ENCODE data around the gene ZNF576.
"Not testable (repeated sequence)": the region's sequence is repeated elsewhere in the genome, so short reads cannot be mapped to it uniquely, and the experiment has no call there.

Gene ZNF576

GRCh38 chr19:43644181-43644580, 47.8 kb downstream of the ZNF576 start:
- Histone ChIP-seq H3K4me1 (no peaks in the 10 kb centered on the region), H3K27ac (no peak overlapping the region), H3K4me2 (ENCODE audit: low read length) (no peak overlapping the region), H3K9me3 (ENCODE audit: control insufficient read depth, low read length) (no peaks in the 10 kb centered on the region), H3K79me2 (no peaks in the 10 kb centered on the region), H3K27me3 (ENCODE audit: control insufficient read depth, insufficient read depth, low read length) (no peaks in the 10 kb centered on the region), H2AFZ (no peak overlapping the region), H3K9ac (no peak overlapping the region), H3K4me3 (ENCODE audit: low read depth, low read length) (no peak overlapping the region), H3K36me3 (ENCODE audit: control insufficient read depth, insufficient read depth, low read length) (no peaks in the 10 kb centered on the region)
- TF ChIP-seq, protein P1, sequence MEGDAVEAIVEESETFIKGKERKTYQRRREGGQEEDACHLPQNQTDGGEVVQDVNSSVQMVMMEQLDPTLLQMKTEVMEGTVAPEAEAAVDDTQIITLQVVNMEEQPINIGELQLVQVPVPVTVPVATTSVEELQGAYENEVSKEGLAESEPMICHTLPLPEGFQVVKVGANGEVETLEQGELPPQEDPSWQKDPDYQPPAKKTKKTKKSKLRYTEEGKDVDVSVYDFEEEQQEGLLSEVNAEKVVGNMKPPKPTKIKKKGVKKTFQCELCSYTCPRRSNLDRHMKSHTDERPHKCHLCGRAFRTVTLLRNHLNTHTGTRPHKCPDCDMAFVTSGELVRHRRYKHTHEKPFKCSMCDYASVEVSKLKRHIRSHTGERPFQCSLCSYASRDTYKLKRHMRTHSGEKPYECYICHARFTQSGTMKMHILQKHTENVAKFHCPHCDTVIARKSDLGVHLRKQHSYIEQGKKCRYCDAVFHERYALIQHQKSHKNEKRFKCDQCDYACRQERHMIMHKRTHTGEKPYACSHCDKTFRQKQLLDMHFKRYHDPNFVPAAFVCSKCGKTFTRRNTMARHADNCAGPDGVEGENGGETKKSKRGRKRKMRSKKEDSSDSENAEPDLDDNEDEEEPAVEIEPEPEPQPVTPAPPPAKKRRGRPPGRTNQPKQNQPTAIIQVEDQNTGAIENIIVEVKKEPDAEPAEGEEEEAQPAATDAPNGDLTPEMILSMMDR (IDR thresholded peaks at IDR 0.05), result no peak

GRCh38 chr19:43648633-43649032, 52.2 kb downstream of the ZNF576 start:
- TF ChIP-seq, protein P1 (IDR thresholded peaks at IDR 0.05), result no peak
- H3K27ac ChIP-seq, result no peak overlapping the region
- H3K9ac ChIP-seq, result no peak overlapping the region
- no peaks in the 10 kb centered on the region for H3K27me3 ChIP-seq (ENCODE audit: control insufficient read depth, insufficient read depth, low read length)
- no peak overlapping the region for H3K4me2 ChIP-seq (ENCODE audit: low read length)
- no peak overlapping the region for H3K4me3 ChIP-seq (ENCODE audit: low read depth, low read length)
- no peaks in the 10 kb centered on the region for H3K79me2 ChIP-seq
- no peaks in the 10 kb centered on the region for H3K36me3 ChIP-seq (ENCODE audit: control insufficient read depth, insufficient read depth, low read length)
- no peaks in the 10 kb centered on the region for H3K4me1 ChIP-seq
- H3K9me3 ChIP-seq (ENCODE audit: control insufficient read depth, low read length), result no peaks in the 10 kb centered on the region
- H2AFZ ChIP-seq, result no peak overlapping the region

DNA sequence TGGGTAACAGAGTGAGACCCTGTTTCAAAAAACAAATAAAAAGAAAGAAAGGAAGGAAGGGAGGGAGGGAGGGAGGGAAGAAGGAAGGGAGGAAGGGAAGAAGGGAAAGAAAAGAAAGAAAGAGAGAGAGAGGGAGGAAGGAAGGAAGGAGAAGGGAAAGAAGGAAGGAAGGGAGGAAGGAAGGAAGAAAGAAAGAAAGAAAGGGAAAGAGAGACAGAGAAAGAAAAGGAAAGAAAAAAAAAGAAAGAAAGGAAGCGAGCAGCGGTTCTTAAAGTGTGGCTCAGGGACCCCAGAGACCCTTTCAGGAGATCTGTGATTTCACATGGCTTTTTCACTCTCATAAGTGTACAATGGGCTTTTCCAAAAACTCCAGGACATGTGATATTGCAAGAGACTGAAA, 53.1 kb downstream of the ZNF576 start:
- no peaks in the 10 kb centered on the region for H3K79me2 ChIP-seq
- H3K9ac ChIP-seq, result no peak overlapping the region
- H3K4me3 ChIP-seq (ENCODE audit: low read depth, low read length), result no peak overlapping the region
- H3K4me2 ChIP-seq (ENCODE audit: low read length), result no peak overlapping the region
- no peaks in the 10 kb centered on the region for H3K36me3 ChIP-seq (ENCODE audit: control insufficient read depth, insufficient read depth, low read length)
- H3K27ac ChIP-seq, result no peak overlapping the region
- H3K27me3 ChIP-seq (ENCODE audit: control insufficient read depth, insufficient read depth, low read length), result no peaks in the 10 kb centered on the region
- H3K4me1 ChIP-seq, result no peaks in the 10 kb centered on the region
- TF ChIP-seq, protein P1 (IDR thresholded peaks at IDR 0.05), result no peak
- no peaks in the 10 kb centered on the region for H3K9me3 ChIP-seq (ENCODE audit: control insufficient read depth, low read length)
- no peak overlapping the region for H2AFZ ChIP-seq

DNA sequence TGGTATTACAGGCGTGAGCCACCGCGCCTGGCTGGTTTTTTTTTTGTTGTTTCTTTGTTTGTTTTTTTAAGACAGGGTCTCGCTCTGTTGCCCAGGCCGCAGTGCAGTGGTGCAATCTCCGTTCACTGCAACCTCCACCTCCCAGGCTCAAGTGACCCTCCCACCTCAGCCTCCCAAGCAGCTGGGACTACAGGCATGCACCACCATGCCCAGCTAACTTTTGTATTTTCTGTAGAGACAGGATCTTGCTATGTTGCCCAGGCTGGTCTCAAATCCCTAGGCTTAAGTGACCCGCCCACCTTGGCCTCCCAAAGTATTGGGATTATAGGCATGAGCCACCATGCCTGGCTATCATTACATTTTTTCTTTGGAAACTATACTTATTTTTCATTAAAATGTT, 53.9 kb downstream of the ZNF576 start:
- H3K36me3 ChIP-seq (ENCODE audit: control insufficient read depth, insufficient read depth, low read length); H3K4me3 ChIP-seq (ENCODE audit: low read depth, low read length); H3K79me2 ChIP-seq; H3K27me3 ChIP-seq (ENCODE audit: control insufficient read depth, insufficient read depth, low read length); H3K9ac ChIP-seq; H2AFZ ChIP-seq; H3K4me1 ChIP-seq; H3K27ac ChIP-seq; H3K9me3 ChIP-seq (ENCODE audit: control insufficient read depth, low read length); H3K4me2 ChIP-seq (ENCODE audit: low read length): not testable (repeated sequence)
